ENCODE data around the gene WASHC1.
"Not testable (repeated sequence)": the region's sequence is repeated elsewhere in the genome, so short reads cannot be mapped to it uniquely, and the experiment has no call there.

DNA sequence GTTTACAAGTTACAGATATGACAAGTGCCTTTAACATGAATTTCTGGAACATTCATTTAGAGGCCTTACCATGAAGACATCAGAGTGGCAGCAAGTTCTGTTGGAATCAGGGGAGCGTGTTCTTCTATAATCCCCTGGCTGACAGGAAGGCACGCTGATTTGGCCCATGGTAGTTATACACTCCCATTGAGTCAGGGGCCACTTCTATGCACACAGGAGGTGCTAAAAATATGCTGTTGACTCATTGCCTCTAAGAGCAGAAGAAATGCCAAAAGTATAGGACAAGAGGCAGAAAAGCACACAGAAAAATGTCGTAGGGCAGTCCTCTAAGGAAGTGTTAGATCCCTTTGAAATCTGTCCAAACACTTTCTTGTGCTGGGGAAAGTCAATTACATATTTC lies 49.1 kb upstream of the WASHC1 start:
- not testable (repeated sequence) for TF ChIP-seq POLR2A (IDR thresholded peaks at IDR 0.05)
- TF ChIP-seq, protein P1, sequence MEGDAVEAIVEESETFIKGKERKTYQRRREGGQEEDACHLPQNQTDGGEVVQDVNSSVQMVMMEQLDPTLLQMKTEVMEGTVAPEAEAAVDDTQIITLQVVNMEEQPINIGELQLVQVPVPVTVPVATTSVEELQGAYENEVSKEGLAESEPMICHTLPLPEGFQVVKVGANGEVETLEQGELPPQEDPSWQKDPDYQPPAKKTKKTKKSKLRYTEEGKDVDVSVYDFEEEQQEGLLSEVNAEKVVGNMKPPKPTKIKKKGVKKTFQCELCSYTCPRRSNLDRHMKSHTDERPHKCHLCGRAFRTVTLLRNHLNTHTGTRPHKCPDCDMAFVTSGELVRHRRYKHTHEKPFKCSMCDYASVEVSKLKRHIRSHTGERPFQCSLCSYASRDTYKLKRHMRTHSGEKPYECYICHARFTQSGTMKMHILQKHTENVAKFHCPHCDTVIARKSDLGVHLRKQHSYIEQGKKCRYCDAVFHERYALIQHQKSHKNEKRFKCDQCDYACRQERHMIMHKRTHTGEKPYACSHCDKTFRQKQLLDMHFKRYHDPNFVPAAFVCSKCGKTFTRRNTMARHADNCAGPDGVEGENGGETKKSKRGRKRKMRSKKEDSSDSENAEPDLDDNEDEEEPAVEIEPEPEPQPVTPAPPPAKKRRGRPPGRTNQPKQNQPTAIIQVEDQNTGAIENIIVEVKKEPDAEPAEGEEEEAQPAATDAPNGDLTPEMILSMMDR (IDR thresholded peaks at IDR 0.05): not testable (repeated sequence)
